Endothelial cell of umbilical vein (primary cell): ENCODE data around the gene MDFIC. TPM values are rescaled to one million over a fixed set of nuclear protein-coding genes. Genes with fewer than 3 reads are reported as not detected.
A peak's percentile ranks its signal among the peaks of the same experiment; 100 is the strongest.

ENCODE experiments used
- BruUV-seq: library from RNA; stranded (reverse); fragments of 400-500 nt; replicated peaks from 2 replicates; lab custom pipeline; 2021; lab: Mats Ljungman, UMichigan
- CTCF ChIA-PET: fragments of 300-600, 350-600 bp; sonication (Branson Sonifier 250); formaldehyde crosslinking; loops from one replicate; lab custom pipeline; 2021; ENCODE audit warnings: antibody characterized with exemption, inconsistent platforms; lab: Charles Lee
- POLR2A ChIA-PET: fragments of 300-600, 350-600 bp; sonication (Branson Sonifier 250); formaldehyde crosslinking; loops from one replicate; lab custom pipeline; 2021; ENCODE audit warnings: antibody characterized with exemption, inconsistent platforms; lab: Charles Lee
- DNase-seq: peaks from one replicate; pipeline ENCODE4 v3.0.0-alpha.2; 2011; ENCODE audit warnings: low read depth, low spot score
- FAIRE-seq: peaks from 2 replicates; lab custom pipeline; 2011; peaks lifted over from hg19 to GRCh38; lab: Jason Lieb, UNC
- H2AFZ ChIP-seq: 2 replicates; pipeline ENCODE4 v1.6.0; 2012; ENCODE audit warnings: low read depth, low read length, control low read depth, inconsistent platforms
- H3K27ac ChIP-seq: 2 replicates; pipeline ENCODE4 v1.5.1; 2011; ENCODE audit warnings: low read depth, mild to moderate bottlenecking, control low read depth, low read length, moderate library complexity; ENCODE audit not compliant: insufficient read depth
- H3K27me3 ChIP-seq, 2 experiments: 2 replicates each; pipeline versions ENCODE4 v1.6.0 to v1.6.1; 2011; ENCODE audit warnings: low read length in 2 of 2, mixed read lengths in 1 of 2; ENCODE audit not compliant: control insufficient read depth in 2 of 2, insufficient read depth in 2 of 2
- H3K36me3 ChIP-seq, 2 experiments: 2 replicates in 1 of 2; 3 replicates in 1 of 2; pipeline ENCODE4 v1.5.1; 2011; ENCODE audit warnings: low read length in 2 of 2, mild to moderate bottlenecking in 1 of 2, moderate library complexity in 1 of 2; ENCODE audit not compliant: control insufficient read depth in 2 of 2, insufficient read depth in 2 of 2; ENCODE audit errors: extremely low read depth in 1 of 2
- H3K4me1 ChIP-seq: 3 replicates; pipeline ENCODE4 v1.5.1; 2011; ENCODE audit warnings: mild to moderate bottlenecking, low read length; ENCODE audit not compliant: control insufficient read depth, insufficient read depth; ENCODE audit errors: extremely low read depth
- H3K4me2 ChIP-seq: 2 replicates; pipeline ENCODE4 v1.6.1; 2011; ENCODE audit warnings: low read length, control low read depth, mixed read lengths; ENCODE audit not compliant: insufficient read depth
- H3K4me3 ChIP-seq, 3 experiments: fragments of 200-600 bp in 1 of 3; sonication (generic), shearing (Covaris generic) in 1 of 3; replicated peaks in 1 of 3; 2 replicates each; pipeline ENCODE4 v1.5.1; 2011 to 2016; ENCODE audit warnings: control low read depth in 3 of 3, low read length in 3 of 3, mild to moderate bottlenecking in 2 of 3, inconsistent platforms in 1 of 3, low read depth in 1 of 3, moderate library complexity in 1 of 3; ENCODE audit not compliant: insufficient read depth in 1 of 3
- H3K79me2 ChIP-seq: 2 replicates; pipeline ENCODE4 v1.6.0; 2012; ENCODE audit warnings: low read length, inconsistent platforms; ENCODE audit not compliant: control insufficient read depth, insufficient read depth
- H3K9ac ChIP-seq: replicated peaks from 2 replicates; pipeline ENCODE3; 2011; ENCODE audit warnings: low read length, control low read depth; ENCODE audit not compliant: insufficient read depth; ENCODE audit errors: extremely low read depth
- H3K9me1 ChIP-seq: replicated peaks from 3 replicates; pipeline ENCODE4 v1.6.0; 2011; ENCODE audit warnings: mild to moderate bottlenecking, low read length; ENCODE audit not compliant: control insufficient read depth, insufficient read depth; ENCODE audit errors: extremely low read depth
- H3K9me3 ChIP-seq: replicated peaks from 2 replicates; pipeline ENCODE4 v1.5.1; 2012; ENCODE audit warnings: low read length, inconsistent platforms; ENCODE audit not compliant: control insufficient read depth, insufficient read depth
- H4K20me1 ChIP-seq: replicated peaks from 2 replicates; pipeline ENCODE3; 2011; ENCODE audit warnings: mild to moderate bottlenecking, low read length; ENCODE audit not compliant: control insufficient read depth, insufficient read depth; ENCODE audit errors: extremely low read depth
- EZH2 ChIP-seq: IDR thresholded peaks from 2 replicates; pipeline ENCODE4 v1.6.1; 2012; ENCODE audit warnings: borderline replicate concordance, low read depth, mild to moderate bottlenecking, moderate library complexity, low read length, inconsistent platforms; ENCODE audit not compliant: severe bottlenecking
- FOS ChIP-seq: IDR thresholded peaks from 2 replicates; pipeline ENCODE4 v1.6.1; 2011; ENCODE audit warnings: mild to moderate bottlenecking, low read length, moderate library complexity, borderline replicate concordance; ENCODE audit not compliant: insufficient read depth
- GATA2 ChIP-seq: IDR thresholded peaks from 2 replicates; pipeline ENCODE4 v1.7.0; 2011; ENCODE audit warnings: low read depth, mild to moderate bottlenecking, moderate library complexity, mixed read lengths, low read length; ENCODE audit not compliant: insufficient read length, insufficient read depth
- JUN ChIP-seq: IDR thresholded peaks from 2 replicates; pipeline ENCODE4 v1.6.1; 2011; ENCODE audit warnings: borderline replicate concordance, low read depth; ENCODE audit not compliant: insufficient read length, insufficient read depth
- MYC ChIP-seq: IDR thresholded peaks from one replicate; pipeline ENCODE4 v1.6.1; 2011; ENCODE audit warnings: mild to moderate bottlenecking, low read depth, low read length
- POLR2A ChIP-seq: IDR thresholded peaks from 2 replicates; pipeline ENCODE4 v1.6.1; 2012; ENCODE audit warnings: low read depth, mild to moderate bottlenecking, control low read depth, low read length
- POLR2AphosphoS5 ChIP-seq: IDR thresholded peaks from 2 replicates; pipeline ENCODE4 v1.6.1; 2012; ENCODE audit warnings: low read depth, mild to moderate bottlenecking, control low read depth, low read length, moderate library complexity; ENCODE audit not compliant: insufficient read depth
- dilution Hi-C: fragments of 300-500 bp; cut with MboI; formaldehyde crosslinking; loops from one replicate; pipeline ENCODE4 v1.15.0; 2019; ENCODE audit warnings: low sequenced_read_pairs; ENCODE audit not compliant: extremely low pct_ligation_motif_present
- intact Hi-C: fragments of 100-400 bp; cut with micrococcal nuclease; formaldehyde crosslinking; loops from one replicate; pipeline ENCODE4 v1.10.0; 2022
- polyA plus RNA-seq, 4 experiments: library from polyadenylated mRNA; depleted of rRNA in 3 of 4; stranded (reverse) in 3 of 4; unstranded in 1 of 4; fragments of >200 nt; gene quantifications; 2 replicates each; pipeline versions ENCODE4 v1.2.1 to v1.2.3, GENCODE V29; 2011 to 2012; ENCODE audit warnings: missing spikeins in 1 of 4
- total RNA-seq: library from RNA; stranded (reverse); gene quantifications from 2 replicates; pipeline ENCODE4 v1.2.3, GENCODE V29; 2021
- TF ChIP-seq, protein P1 (sequence below), 2 donors: IDR thresholded peaks; 1 replicate in 1 of 2; 2 replicates in 1 of 2; pipeline ENCODE4 v1.5.1; 2011; ENCODE audit warnings: low read length in 2 of 2, mild to moderate bottlenecking in 2 of 2, moderate library complexity in 2 of 2, control low read depth in 1 of 2, inconsistent platforms in 1 of 2, low read depth in 1 of 2; ENCODE audit not compliant: insufficient read depth in 1 of 2; ENCODE audit errors: extremely low read depth in 1 of 2
- TF ChIP-seq, protein P2 (sequence below): IDR thresholded peaks from 2 replicates; pipeline ENCODE4 v1.6.1; 2011; ENCODE audit not compliant: insufficient read depth, insufficient read length

MDFIC gene
- total and polyA plus RNA-seq, 2 donors (not counting 3 experiments of a cell fraction or from before 2014, with no cell fraction given), result 6.5 to 14.2 TPM

DNA sequence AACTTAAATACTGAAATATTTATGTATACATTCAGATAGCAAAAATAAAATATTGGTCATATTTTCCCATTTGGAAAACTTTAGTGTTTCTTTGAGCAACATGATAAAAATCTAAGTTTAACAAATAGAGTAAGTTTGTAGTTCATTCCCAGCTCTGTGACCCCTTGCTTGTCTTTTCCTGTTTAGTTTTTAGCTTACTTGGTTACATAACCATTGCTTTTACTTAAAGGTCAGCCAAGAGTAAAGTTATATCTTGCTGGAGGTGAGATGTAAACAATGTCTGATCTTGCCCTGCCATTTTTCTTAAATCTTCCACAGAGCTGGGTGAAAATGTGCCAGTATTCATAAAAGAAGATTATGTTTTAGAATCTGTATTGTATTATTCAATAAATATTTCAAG is 46.7 kb upstream of the MDFIC start:
- Histone ChIP-seq H3K27ac (no peak overlapping the region), H3K4me2 (peak overlapping the region; percentile 31), H4K20me1 (no peaks in the 10 kb centered on the region), H3K9me3 (no peaks in the 10 kb centered on the region), H3K4me3 (no peak overlapping the region), H2AFZ (no peak overlapping the region), H3K79me2 (no peaks in the 10 kb centered on the region), H3K9me1 (no peaks in the 10 kb centered on the region), H3K4me1 (peaks cover 21% of the 10 kb centered on the region), H3K36me3 (no peaks in the 10 kb centered on the region), H3K9ac (no peak overlapping the region), H3K27me3 (no peaks in the 10 kb centered on the region)
- intact Hi-C loops, result no loop called here
- no TSS peak for BruUV-seq
- TF ChIP-seq FOS (no peak), GATA2 (peak; percentile 16)
- peak; percentile 55 for FAIRE-seq
- dilution Hi-C loops, result no loop called here
- DNase-seq, result peak; percentile 71
- CTCF ChIA-PET, result interaction anchor here (1.4 to 1.7 kb wide), 3 partner anchors 7 to 14 kb away, joined by 4 to 14 read pairs (median 5); no protein-coding TSS in a partner anchor
- POLR2A ChIA-PET, result no interaction called here

DNA sequence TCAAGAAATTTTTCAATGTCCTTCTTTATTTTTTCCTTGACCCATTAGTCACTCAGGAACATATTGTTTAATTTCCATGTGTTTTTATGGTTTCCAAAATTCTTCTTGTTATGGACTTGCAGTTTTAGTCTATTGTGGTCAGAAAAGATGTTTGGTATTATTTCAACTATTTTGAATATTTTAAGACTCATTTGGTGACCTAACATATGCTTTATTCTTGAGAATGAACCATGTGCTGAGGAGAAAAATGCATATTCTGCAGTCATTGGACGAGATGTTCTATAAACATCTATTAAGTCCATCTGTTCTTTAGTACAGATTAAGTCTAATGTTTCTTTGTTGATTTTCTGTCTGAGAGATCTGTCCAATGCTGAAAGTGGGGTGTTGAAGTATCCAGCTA is 42.3 kb upstream of the MDFIC start:
- no TSS peak for BruUV-seq
- CTCF ChIA-PET, result no interaction called here
- FAIRE-seq (no peak), DNase-seq (no peak)
- Histone ChIP-seq H3K79me2 (no peaks in the 10 kb centered on the region), H3K4me1 (peaks cover 11% of the 10 kb centered on the region), H3K27me3 (no peaks in the 10 kb centered on the region), H2AFZ (no peak overlapping the region), H3K9me3 (no peaks in the 10 kb centered on the region), H3K4me3 (no peak overlapping the region), H3K27ac (no peak overlapping the region), H3K4me2 (no peak overlapping the region), H4K20me1 (no peaks in the 10 kb centered on the region), H3K9ac (no peak overlapping the region), H3K36me3 (no peaks in the 10 kb centered on the region), H3K9me1 (no peaks in the 10 kb centered on the region)
- POLR2A ChIA-PET, result no interaction called here
- TF ChIP-seq, protein P1, sequence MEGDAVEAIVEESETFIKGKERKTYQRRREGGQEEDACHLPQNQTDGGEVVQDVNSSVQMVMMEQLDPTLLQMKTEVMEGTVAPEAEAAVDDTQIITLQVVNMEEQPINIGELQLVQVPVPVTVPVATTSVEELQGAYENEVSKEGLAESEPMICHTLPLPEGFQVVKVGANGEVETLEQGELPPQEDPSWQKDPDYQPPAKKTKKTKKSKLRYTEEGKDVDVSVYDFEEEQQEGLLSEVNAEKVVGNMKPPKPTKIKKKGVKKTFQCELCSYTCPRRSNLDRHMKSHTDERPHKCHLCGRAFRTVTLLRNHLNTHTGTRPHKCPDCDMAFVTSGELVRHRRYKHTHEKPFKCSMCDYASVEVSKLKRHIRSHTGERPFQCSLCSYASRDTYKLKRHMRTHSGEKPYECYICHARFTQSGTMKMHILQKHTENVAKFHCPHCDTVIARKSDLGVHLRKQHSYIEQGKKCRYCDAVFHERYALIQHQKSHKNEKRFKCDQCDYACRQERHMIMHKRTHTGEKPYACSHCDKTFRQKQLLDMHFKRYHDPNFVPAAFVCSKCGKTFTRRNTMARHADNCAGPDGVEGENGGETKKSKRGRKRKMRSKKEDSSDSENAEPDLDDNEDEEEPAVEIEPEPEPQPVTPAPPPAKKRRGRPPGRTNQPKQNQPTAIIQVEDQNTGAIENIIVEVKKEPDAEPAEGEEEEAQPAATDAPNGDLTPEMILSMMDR (IDR thresholded peaks at IDR 0.05; ENCODE audit: extremely low read depth in 1 of 2, insufficient read depth in 1 of 2, low read depth in 1 of 2, low read length in 2 of 2), result no peak
- TF ChIP-seq MYC, result no peak
- no peak for TF ChIP-seq POLR2AphosphoS5
- TF ChIP-seq POLR2A, result no peak
- no peak for TF ChIP-seq JUN
- TF ChIP-seq EZH2, result no peak
- no peak for TF ChIP-seq FOS
- TF ChIP-seq, protein P2, sequence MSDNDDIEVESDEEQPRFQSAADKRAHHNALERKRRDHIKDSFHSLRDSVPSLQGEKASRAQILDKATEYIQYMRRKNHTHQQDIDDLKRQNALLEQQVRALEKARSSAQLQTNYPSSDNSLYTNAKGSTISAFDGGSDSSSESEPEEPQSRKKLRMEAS, result no peak
- no peak for TF ChIP-seq GATA2
- dilution Hi-C loops (no loop called here), intact Hi-C loops (no loop called here)
